GM21576 (cell line): ENCODE measurements around the gene BANF2.
"Not testable (repeated sequence)": the region's sequence is repeated elsewhere in the genome, so short reads cannot be mapped to it uniquely, and the experiment has no call there.

Experiments used
- ATAC-seq: cut with Tn5 transposase; IDR thresholded peaks from one replicate; pipeline ENCODE4 v1.9.1; 2021; ENCODE audit warnings: mild to moderate bottlenecking, moderate library complexity; ENCODE audit not compliant: unreplicated experiment

The BANF2 gene

GRCh38 chr20:17682103-17682888, 17.5 kb upstream of the BANF2 start, which contains the start of gene RRBP1:
TSS of gene RRBP1 (minus strand) at chr20:17682242. CDS start at chr20:17660507, 21,735 bp downstream.
- peak; percentile 93 for ATAC-seq

- ATAC-seq, result no peak
Measured at GRCh38 chr20:17682889-17683198, 16.9 kb upstream of the BANF2 start.

DNA sequence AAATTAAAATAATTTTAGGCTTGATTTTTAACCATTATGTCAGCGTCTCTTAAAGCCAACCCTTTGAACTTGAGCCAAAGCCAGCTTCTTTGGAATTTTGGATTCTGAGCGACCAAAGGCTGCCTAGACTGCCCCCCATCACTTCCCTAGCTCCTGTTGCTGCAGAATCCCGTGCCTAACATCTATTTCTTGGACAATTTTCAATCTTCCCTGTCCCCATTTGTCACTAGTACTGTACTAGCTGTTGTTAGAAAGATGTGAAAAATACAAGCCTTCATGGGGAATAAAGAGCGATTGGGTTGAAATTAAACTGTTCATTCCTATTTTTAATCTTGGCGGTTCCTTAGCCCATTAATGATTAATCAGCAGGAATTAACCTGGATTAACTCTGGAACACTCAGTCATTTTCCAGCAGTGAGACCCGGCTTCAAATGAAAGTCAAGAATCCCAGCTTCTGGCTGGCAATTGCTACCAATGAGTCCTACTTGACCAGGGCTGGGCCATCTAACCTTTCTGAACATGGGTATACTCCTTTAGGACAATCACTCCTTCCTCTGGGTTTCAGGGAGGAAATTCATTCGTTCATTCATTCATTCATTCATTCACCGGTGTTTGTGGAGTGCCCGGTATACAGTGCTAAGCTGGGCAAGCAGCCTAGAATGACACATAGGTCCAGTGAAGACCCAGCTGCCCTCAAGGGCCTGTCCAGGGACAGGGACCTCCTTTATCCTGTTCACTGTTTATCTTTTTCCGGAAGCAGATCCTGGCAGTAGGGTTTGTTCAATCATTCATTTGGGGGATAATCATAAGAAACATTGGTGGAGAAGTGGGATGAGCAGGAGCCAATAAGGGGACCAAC, 16.3 kb upstream of the BANF2 start:
- no peak for ATAC-seq

- no peak for ATAC-seq
Measured at GRCh38 chr20:17684077-17684888, 15.5 kb upstream of the BANF2 start.

- ATAC-seq, result no peak
Measured at GRCh38 chr20:17685168-17685567, 14.6 kb upstream of the BANF2 start.

GRCh38 chr20:17687800-17688199, 12.0 kb upstream of the BANF2 start:
- no peak for ATAC-seq

DNA sequence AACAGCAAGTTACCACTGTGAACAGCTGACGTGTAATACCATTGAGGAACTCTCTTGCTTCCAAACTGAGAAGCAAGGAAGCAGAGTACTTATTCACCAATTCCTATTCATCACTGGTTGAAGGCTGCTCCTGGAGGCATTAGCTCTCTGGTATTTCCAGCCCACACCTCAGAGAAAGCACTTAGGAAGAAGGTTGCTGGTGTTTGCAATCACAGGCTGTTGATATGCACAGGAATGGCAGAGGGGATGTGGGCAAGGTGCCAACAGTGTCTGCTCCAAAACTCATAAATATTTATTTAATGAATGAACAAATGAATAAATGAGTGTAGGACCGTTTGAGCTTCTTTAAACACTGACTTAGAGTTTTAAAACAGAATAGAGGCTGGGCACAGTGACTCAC, 10.8 kb upstream of the BANF2 start:
- ATAC-seq, result no peak

DNA sequence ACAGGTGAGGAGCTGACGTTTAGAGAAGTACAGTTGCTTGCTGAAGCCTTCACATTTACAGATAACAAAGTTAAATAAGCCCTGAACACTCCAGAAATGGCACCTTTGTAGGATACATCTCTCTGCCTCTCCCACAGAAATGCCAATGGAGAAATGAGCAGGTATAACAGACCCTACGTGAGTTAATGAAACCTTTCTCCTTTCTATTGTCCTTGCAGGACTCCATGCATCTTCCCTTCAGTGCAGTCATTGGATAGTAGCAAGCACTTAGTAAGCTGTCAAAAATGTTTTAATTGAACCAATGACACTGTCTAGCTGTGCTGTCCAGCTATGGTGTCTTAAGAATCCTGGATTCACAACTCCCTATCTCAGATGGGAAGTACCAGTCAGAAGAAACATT, 9.6 kb upstream of the BANF2 start:
- ATAC-seq, result no peak

DNA sequence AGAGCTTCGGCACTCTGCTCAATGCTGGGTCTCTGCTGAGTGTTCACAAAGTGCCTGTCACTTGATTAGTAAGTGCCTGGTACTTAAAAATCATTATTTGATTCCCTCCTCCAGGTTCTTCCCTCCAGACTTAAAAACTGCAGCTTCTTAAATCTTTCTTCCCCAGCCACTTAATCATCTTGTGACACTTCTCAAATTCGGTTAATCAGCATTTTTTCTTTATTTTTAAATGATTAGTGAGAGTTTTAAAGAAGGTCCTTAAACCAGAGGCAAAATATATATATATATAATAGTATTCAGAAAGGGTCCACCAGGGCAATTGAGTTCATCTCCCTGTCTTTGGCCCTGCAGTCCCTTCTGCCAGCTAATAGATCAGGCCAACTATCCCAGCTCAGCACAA, 8.0 kb upstream of the BANF2 start:
- ATAC-seq, result no peak

GRCh38 chr20:17693444-17694001, 6.2 kb upstream of the BANF2 start:
- ATAC-seq, result no peak

DNA sequence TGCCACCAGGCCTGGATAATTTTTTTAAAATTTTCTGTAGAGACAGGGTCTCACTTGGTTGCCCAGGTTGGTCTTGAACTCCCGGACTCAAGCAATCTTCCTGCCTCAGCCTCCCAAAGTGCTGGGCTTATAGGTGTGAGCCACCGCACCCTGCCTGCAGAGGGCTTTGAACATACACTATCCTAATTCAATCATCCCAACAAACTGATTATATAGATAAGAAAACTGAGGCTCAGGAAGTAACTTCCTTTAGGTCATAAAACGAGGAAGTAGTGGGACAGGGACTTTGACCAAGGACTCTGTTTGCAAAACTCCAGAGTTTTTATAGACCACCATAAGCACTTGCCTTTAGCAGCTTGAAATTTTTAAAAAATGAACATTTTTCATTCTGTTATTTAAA, 5.0 kb upstream of the BANF2 start:
- no peak for ATAC-seq

- no peak for ATAC-seq
Measured at GRCh38 chr20:17696287-17696686, 3.5 kb upstream of the BANF2 start.

GRCh38 chr20:17697171-17697570, 2.6 kb upstream of the BANF2 start:
- no peak for ATAC-seq

GRCh38 chr20:17698384-17698783, 1.4 kb upstream of the BANF2 start:
- no peak for ATAC-seq

DNA sequence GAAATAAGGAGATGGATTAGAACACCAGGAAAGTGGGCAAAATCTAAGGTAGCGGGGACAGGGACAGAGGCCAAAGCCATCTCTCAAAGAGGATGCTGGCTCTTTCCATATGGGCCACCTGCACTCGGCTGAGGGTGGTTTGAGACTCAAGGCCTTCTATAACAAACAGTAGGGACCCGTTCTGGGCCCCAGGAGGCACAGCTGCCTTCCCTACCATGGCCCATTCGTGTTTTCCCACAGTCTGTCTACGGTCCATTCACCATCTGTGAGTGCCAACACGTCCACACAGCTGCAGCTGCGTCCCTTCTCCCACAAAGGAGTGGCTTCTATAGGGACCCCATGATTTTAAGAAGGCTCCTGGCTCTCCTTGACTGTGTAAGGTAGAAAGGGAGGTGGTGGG, 871 bp downstream of the BANF2 start:
- no peak for ATAC-seq

DNA sequence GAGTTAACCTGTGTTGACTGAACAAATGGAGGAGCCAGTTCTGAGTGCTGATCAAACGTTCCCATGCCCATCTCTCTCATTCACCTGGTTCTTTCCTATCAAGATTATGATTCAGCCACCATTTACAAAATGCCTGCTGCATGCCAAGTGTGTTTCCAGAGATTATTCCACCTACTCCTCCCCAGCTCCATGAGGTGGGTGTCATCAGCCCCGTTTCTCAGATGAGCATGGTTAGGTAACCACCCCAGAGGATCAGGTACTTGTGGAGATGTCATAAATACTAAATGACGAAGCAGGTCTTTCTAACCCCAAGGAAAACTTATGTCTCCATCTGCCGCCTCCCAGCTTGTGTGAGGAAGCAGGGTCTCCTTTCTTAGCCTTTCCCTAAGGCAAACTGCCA, 2.1 kb downstream of the BANF2 start:
- no peak for ATAC-seq

GRCh38 chr20:17704589-17705317, 5.0 kb downstream of the BANF2 start:
- no peak for ATAC-seq

GRCh38 chr20:17705916-17706315, 6.2 kb downstream of the BANF2 start:
- no peak for ATAC-seq

- no peak for ATAC-seq
Measured at GRCh38 chr20:17706632-17707031, 6.9 kb downstream of the BANF2 start.

- ATAC-seq, result not testable (repeated sequence)
Measured at GRCh38 chr20:17707951-17708350, 8.2 kb downstream of the BANF2 start.
